ENCODE measurements around the gene CEP164. TPM values are rescaled to one million over a fixed set of nuclear protein-coding genes. Genes with fewer than 3 reads are reported as not detected.

The CEP164 gene
- total and polyA plus RNA-seq, 10 of the 15 experiments (the other 5 are each of a cell fraction or from before 2014, with no cell fraction given) = 4.2 to 31.2 (median 20.2) TPM

GRCh38 chr11:117408356-117408755, 80.7 kb downstream of the CEP164 start:
- in situ Hi-C loops (cut with MboI) (no loop called here), intact Hi-C loops (cut with micrococcal nuclease; ENCODE audit: unreplicated experiment) (no loop called here)
- ATAC-seq = no peak
- BruUV-seq (replicated peaks) = no TSS peak
- Histone ChIP-seq H3K36me3 (ENCODE audit: control insufficient read depth in 2 of 2, insufficient read depth in 2 of 2, low read length in 1 of 2) (peaks cover 0 to 7% of the 10 kb centered on the region in 2 experiments; a peak in 2 of 4 replicates), H3K4me3 (no peak overlapping the region), H3K9ac (ENCODE audit: control insufficient read depth, insufficient read depth, low read length) (no peak overlapping the region), H3K79me2 (ENCODE audit: control insufficient read depth, insufficient read depth, low read length) (no peaks in the 10 kb centered on the region), H3K9me3 (replicated peaks; ENCODE audit: control insufficient read depth, insufficient read depth, low read length) (peaks cover 4% of the 10 kb centered on the region; the same call in 2 of the 3 replicates), H3K4me2 (ENCODE audit: control insufficient read depth, insufficient read depth) (no peak overlapping the region), H4K20me1 (ENCODE audit: control insufficient read depth, insufficient read depth) (no peaks in the 10 kb centered on the region), H2AFZ (ENCODE audit: control insufficient read depth, low read depth, low read length) (no peak overlapping the region), H3K27ac (ENCODE audit: control insufficient read depth, insufficient read depth) (no peak overlapping the region), H3K4me1 (ENCODE audit: control insufficient read depth, insufficient read depth, low read length) (no peaks in the 10 kb centered on the region), H3K27me3 (replicated peaks in 1 of 2; ENCODE audit: control insufficient read depth in 2 of 2, insufficient read depth in 2 of 2, low read length in 1 of 2) (no peaks in the 10 kb centered on the region)
- FAIRE-seq = no peak
- no peak for DNase-seq (ENCODE audit: low read depth, low spot score)
- no peak for TF ChIP-seq MYB (IDR thresholded peaks at IDR 0.05; ENCODE audit: borderline replicate concordance, low read depth, low read length)
- TF ChIP-seq TCF7 (IDR thresholded peaks at IDR 0.05; ENCODE audit: borderline replicate concordance) = no peak
- no peak for TF ChIP-seq E4F1 (IDR thresholded peaks at IDR 0.05; ENCODE audit: borderline replicate concordance, partially characterized antibody)
- no peak for TF ChIP-seq NFYB (IDR thresholded peaks at IDR 0.05; ENCODE audit: insufficient read depth, low read depth, low read length)
- TF ChIP-seq PKNOX1 (IDR thresholded peaks at IDR 0.05) = no peak
- TF ChIP-seq BHLHE40 (IDR thresholded peaks at IDR 0.05; ENCODE audit: borderline replicate concordance in 1 of 2, low read depth in 2 of 2, low read length in 1 of 2) = no peak
- no peak for TF ChIP-seq MYC (IDR thresholded peaks at IDR 0.05; ENCODE audit: insufficient read depth, insufficient read length, insufficient replicate concordance, low read length, severe bottlenecking)
- no peak for TF ChIP-seq HDGF (IDR thresholded peaks at IDR 0.05)
- TF ChIP-seq NKRF (conservative IDR thresholded peaks at IDR 0.05) = no peak
- no peak for TF ChIP-seq ZBED1 (IDR thresholded peaks at IDR 0.05; ENCODE audit: borderline replicate concordance)
- no peak for TF ChIP-seq EGR1 (IDR thresholded peaks at IDR 0.05; ENCODE audit: borderline replicate concordance in 1 of 2, low read depth in 2 of 2, low read length in 2 of 2)
- TF ChIP-seq IRF4 (IDR thresholded peaks at IDR 0.05; ENCODE audit: low read depth, low read length) = no peak
- no peak for TF ChIP-seq IRF3 (IDR thresholded peaks at IDR 0.05)
- WGBS (ENCODE audit: insufficient coverage, insufficient replicate concordance, low lambda C conversion rate, missing lambda C conversion rate) = 98% methylated on average over 3 of the region's 3 CpGs
- ChIA-PET RAD21 (ENCODE audit: unreplicated experiment) (no interaction called here), POLR2A (no interaction called here), SMC1A (ENCODE audit: uncharacterized antibody, unreplicated experiment) (no interaction called here), CTCF (interaction anchor here (1.0 kb wide), 1 partner anchor 18 kb away, joined by 5 read pairs; no protein-coding TSS in a partner anchor)

Measured in GM12878 (cell line).